IMR-90 (cell line): ENCODE results near the gene SURF4.

Experiments
- BHLHE40 ChIP-seq: fragments of 150-350 bp; IDR thresholded peaks from 2 replicates; pipeline ENCODE4 v1.6.1; 2016; ENCODE audit warnings: mild to moderate bottlenecking, low read depth, low read length
- CEBPB ChIP-seq: IDR thresholded peaks from 2 replicates; pipeline ENCODE4 v1.6.1; 2012; ENCODE audit warnings: low read depth, low read length, improper control_type of control experiment
- CHD1 ChIP-seq: IDR thresholded peaks from 2 replicates; pipeline ENCODE4 v1.6.1; 2012; ENCODE audit warnings: low read depth, low read length, improper control_type of control experiment
- MAZ ChIP-seq: IDR thresholded peaks from 2 replicates; pipeline ENCODE4 v1.6.1; 2012; ENCODE audit warnings: low read depth, mild to moderate bottlenecking, low read length, improper control_type of control experiment, moderate library complexity, borderline replicate concordance
- POLR2A ChIP-seq: IDR thresholded peaks from 2 replicates; pipeline ENCODE4 v1.6.1; 2012; ENCODE audit warnings: mild to moderate bottlenecking, low read depth, low read length
- RAD21 ChIP-seq: IDR thresholded peaks from 2 replicates; pipeline ENCODE4 v1.6.1; 2012; ENCODE audit warnings: low read length, improper control_type of control experiment
- RFX5 ChIP-seq: IDR thresholded peaks from 2 replicates; pipeline ENCODE4 v1.8.0; 2012; ENCODE audit warnings: low read depth, mild to moderate bottlenecking, low read length, moderate library complexity
- SMC3 ChIP-seq: fragments of 150-350 bp; IDR thresholded peaks from 2 replicates; pipeline ENCODE4 v1.6.1; 2016; ENCODE audit warnings: low read depth, mild to moderate bottlenecking, antibody characterized with exemption, low read length, moderate library complexity
- TF ChIP-seq, protein P1 (sequence below): conservative IDR thresholded peaks from 2 replicates; pipeline ENCODE4 v1.5.1; 2012; ENCODE audit warnings: mild to moderate bottlenecking, low read depth, low read length, improper control_type of control experiment
- TF ChIP-seq, protein P2 (sequence below): fragments of 150-350 bp; IDR thresholded peaks from 2 replicates; pipeline ENCODE4 v1.6.1; 2017; ENCODE audit warnings: mild to moderate bottlenecking, antibody characterized with exemption, low read length, low read depth

DNA sequence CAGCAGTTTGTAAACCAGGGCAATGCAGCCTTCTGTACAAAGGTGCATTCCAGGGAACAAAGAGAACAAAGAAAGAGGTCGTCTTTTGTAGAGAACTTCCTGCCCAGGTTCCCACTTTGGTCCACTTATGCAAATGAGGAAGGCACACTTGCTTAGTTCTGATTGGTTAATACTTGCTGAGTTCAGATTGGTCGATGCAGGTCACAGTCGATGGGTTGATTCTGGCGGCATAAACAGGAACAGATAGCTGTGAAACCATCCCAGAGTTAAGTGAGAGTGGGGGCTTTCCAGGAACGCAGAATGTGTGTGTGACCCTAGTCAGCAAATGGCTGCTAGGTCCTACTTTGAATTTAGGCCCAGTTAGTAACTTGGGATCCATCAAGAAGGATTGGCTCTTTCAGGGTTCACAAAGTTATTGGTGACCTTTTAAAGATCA is 44.5 kb upstream of the SURF4 start:
- TF ChIP-seq CEBPB (no peak), RAD21 (no peak), CHD1 (no peak), POLR2A (no peak), MAZ (no peak), BHLHE40 (no peak), RFX5 (no peak), SMC3 (no peak)
- TF ChIP-seq, protein P1, sequence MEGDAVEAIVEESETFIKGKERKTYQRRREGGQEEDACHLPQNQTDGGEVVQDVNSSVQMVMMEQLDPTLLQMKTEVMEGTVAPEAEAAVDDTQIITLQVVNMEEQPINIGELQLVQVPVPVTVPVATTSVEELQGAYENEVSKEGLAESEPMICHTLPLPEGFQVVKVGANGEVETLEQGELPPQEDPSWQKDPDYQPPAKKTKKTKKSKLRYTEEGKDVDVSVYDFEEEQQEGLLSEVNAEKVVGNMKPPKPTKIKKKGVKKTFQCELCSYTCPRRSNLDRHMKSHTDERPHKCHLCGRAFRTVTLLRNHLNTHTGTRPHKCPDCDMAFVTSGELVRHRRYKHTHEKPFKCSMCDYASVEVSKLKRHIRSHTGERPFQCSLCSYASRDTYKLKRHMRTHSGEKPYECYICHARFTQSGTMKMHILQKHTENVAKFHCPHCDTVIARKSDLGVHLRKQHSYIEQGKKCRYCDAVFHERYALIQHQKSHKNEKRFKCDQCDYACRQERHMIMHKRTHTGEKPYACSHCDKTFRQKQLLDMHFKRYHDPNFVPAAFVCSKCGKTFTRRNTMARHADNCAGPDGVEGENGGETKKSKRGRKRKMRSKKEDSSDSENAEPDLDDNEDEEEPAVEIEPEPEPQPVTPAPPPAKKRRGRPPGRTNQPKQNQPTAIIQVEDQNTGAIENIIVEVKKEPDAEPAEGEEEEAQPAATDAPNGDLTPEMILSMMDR = no peak
- TF ChIP-seq, protein P2, sequence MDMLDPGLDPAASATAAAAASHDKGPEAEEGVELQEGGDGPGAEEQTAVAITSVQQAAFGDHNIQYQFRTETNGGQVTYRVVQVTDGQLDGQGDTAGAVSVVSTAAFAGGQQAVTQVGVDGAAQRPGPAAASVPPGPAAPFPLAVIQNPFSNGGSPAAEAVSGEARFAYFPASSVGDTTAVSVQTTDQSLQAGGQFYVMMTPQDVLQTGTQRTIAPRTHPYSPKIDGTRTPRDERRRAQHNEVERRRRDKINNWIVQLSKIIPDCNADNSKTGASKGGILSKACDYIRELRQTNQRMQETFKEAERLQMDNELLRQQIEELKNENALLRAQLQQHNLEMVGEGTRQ = no peak
